Measurements from ENCODE around the gene CARD18. TPM values are rescaled to one million over a fixed set of nuclear protein-coding genes. Genes with fewer than 3 reads are reported as not detected.

Gene CARD18
- polyA plus RNA-seq, 2 of the 4 experiments (the other 2 are of a cell fraction) = not detected

DNA sequence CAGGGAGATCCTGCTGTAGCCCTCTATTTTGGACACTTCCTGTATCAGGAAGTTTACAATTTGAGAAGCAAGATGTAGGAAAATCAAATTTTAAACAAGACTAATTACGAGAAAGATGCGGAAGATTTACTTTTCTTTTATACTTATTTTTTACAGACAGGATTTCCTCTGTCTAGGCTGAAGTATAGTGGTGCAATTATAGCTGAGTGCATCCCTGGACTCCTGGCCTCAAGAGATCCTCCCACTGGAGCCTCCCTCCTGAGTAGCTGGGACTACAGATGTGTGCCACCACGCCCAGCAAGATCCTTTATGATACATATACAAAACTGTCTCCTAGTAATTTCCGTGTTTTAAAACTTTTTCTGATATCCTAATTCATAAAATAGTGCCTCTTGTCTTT is 17.2 kb upstream of the CARD18 start:
- Histone ChIP-seq H3K4me2 (no peak overlapping the region), H3K4me1 (no peaks in the 10 kb centered on the region), H3K27ac (no peak overlapping the region), H3K9me3 (no peaks in the 10 kb centered on the region), H3K4me3 (no peak overlapping the region)
- ChIA-PET POLR2A (no interaction called here), CTCF (no interaction called here)
- DNase-seq (ENCODE audit: low read depth in 1 of 2, low spot score in 1 of 2) (no peak), ATAC-seq (no peak), FAIRE-seq (no peak)
- 43% methylated on average over 4 of the region's 4 CpGs for WGBS (ENCODE audit: missing lambda C conversion rate)
- TF ChIP-seq HOXB5 (CRISPR knock-in tag; IDR thresholded peaks at IDR 0.05) (no peak), JUNB (IDR thresholded peaks at IDR 0.05) (no peak)

DNA sequence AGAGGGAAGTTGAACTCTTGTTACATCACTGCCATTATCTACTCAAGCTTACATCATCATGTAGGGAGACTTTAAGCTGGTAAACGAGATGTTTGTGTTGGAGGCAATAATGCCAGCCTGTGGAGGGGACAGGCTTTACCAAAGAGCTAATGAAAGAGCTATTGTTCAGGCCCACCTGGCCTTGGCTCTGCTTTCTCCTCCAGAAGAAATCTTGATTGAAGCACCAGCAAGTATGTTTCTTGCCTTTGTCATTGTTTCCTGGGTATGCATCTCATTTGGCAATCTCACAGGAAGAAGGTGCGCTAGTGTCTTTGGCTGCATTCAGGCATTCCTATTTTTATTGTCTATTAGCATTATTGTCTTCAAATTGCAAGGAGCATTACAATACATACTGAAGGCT is 16.7 kb upstream of the CARD18 start:
- Histone ChIP-seq H3K9me3 (no peaks in the 10 kb centered on the region), H3K4me1 (no peaks in the 10 kb centered on the region), H3K4me3 (no peak overlapping the region), H3K27ac (no peak overlapping the region), H3K4me2 (no peak overlapping the region)
- no peak for ATAC-seq
- CTCF ChIA-PET = no interaction called here
- POLR2A ChIA-PET = no interaction called here
- no peak for FAIRE-seq
- 33% methylated on average over 2 of the region's 2 CpGs for WGBS (ENCODE audit: missing lambda C conversion rate)
- no peak for DNase-seq (ENCODE audit: low read depth in 1 of 2, low spot score in 1 of 2)
- TF ChIP-seq CBX2 (IDR thresholded peaks at IDR 0.05; ENCODE audit: borderline replicate concordance, low read depth) (no peak), CEBPB (IDR thresholded peaks at IDR 0.05) (no peak), TP53 (CRISPR knock-in tag; IDR thresholded peaks at IDR 0.05) (no peak), MAFK (IDR thresholded peaks at IDR 0.05; ENCODE audit: partially characterized antibody) (no peak), KDM5A (IDR thresholded peaks at IDR 0.05) (no peak), HOXA7 (CRISPR knock-in tag; IDR thresholded peaks at IDR 0.05) (no peak), SREBF2 (IDR thresholded peaks at IDR 0.05) (no peak), FOSB (CRISPR knock-in tag; IDR thresholded peaks at IDR 0.05) (no peak), JUN (IDR thresholded peaks at IDR 0.05) (no peak), MYC (IDR thresholded peaks at IDR 0.05; ENCODE audit: borderline replicate concordance, low read length) (no peak)
- TF ChIP-seq, protein P1, sequence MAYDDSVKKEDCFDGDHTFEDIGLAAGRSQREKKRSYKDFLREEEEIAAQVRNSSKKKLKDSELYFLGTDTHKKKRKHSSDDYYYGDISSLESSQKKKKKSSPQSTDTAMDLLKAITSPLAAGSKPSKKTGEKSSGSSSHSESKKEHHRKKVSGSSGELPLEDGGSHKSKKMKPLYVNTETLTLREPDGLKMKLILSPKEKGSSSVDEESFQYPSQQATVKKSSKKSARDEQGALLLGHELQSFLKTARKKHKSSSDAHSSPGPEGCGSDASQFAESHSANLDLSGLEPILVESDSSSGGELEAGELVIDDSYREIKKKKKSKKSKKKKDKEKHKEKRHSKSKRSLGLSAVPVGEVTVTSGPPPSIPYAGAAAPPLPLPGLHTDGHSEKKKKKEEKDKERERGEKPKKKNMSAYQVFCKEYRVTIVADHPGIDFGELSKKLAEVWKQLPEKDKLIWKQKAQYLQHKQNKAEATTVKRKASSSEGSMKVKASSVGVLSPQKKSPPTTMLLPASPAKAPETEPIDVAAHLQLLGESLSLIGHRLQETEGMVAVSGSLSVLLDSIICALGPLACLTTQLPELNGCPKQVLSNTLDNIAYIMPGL (CRISPR knock-in tag; IDR thresholded peaks at IDR 0.05; ENCODE audit: borderline replicate concordance) = no peak

DNA sequence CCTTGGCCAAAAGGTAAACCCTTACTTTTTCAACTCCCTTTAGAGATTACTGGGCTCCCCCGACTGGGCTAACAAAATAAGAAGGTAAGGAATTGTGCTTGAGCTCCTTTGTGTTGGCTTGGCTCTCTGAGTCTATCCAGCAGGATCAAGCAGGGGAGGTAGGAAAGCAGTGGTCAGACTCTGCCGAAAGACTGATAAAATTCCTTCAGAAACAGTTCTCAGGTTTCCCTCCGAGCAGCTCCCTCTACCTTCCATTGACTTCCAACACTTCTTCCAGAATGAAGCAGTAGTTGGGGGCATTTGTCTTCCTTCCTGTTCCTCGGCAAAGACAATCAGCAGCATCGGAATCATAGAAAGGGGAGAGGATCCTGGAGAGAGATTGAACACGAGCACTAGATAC is 16.1 kb upstream of the CARD18 start:
- Histone ChIP-seq H3K27ac (no peak overlapping the region), H3K4me3 (no peak overlapping the region), H3K9me3 (no peaks in the 10 kb centered on the region), H3K4me2 (no peak overlapping the region), H3K4me1 (no peaks in the 10 kb centered on the region)
- 51% methylated on average over 6 of the region's 6 CpGs for WGBS (ENCODE audit: missing lambda C conversion rate)
- ATAC-seq (no peak), FAIRE-seq (no peak), DNase-seq (ENCODE audit: low read depth in 1 of 2, low spot score in 1 of 2) (no peak)
- TF ChIP-seq JUN (IDR thresholded peaks at IDR 0.05) (no peak), CBX2 (IDR thresholded peaks at IDR 0.05; ENCODE audit: borderline replicate concordance, low read depth) (no peak), HOXA7 (CRISPR knock-in tag; IDR thresholded peaks at IDR 0.05) (no peak), BHLHE40 (IDR thresholded peaks at IDR 0.05; ENCODE audit: low read depth, low read length) (no peak), HOXB13 (CRISPR knock-in tag; IDR thresholded peaks at IDR 0.05; ENCODE audit: low read depth) (no peak)
- TF ChIP-seq, protein P2, sequence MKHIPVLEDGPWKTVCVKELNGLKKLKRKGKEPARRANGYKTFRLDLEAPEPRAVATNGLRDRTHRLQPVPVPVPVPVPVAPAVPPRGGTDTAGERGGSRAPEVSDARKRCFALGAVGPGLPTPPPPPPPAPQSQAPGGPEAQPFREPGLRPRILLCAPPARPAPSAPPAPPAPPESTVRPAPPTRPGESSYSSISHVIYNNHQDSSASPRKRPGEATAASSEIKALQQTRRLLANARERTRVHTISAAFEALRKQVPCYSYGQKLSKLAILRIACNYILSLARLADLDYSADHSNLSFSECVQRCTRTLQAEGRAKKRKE (CRISPR knock-in tag; IDR thresholded peaks at IDR 0.05; ENCODE audit: low read depth) = no peak
- TF ChIP-seq, protein P3, sequence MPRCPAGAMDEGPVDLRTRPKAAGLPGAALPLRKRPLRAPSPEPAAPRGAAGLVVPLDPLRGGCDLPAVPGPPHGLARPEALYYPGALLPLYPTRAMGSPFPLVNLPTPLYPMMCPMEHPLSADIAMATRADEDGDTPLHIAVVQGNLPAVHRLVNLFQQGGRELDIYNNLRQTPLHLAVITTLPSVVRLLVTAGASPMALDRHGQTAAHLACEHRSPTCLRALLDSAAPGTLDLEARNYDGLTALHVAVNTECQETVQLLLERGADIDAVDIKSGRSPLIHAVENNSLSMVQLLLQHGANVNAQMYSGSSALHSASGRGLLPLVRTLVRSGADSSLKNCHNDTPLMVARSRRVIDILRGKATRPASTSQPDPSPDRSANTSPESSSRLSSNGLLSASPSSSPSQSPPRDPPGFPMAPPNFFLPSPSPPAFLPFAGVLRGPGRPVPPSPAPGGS (IDR thresholded peaks at IDR 0.05) = no peak
- POLR2A ChIA-PET = no interaction called here
- CTCF ChIA-PET = no interaction called here

DNA sequence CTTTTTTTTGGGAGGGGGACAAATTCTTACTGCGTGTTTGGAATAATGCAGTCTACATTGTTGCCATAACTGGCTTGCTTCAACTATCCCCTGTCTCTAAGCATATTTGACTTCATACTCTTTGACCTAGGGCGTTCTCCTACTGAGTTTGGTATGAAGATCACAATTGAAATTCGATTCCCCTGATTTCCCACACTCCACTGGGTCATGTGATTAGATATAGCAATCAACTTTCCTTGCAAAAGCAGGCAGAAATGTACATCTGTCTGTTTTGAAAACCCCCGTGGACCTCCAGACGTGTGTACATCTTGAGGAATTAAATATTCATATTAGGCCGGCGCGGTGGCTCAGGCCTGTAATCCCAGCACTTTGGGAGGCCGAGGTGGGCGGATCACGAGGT is 13.8 kb upstream of the CARD18 start:
- POLR2A ChIA-PET = no interaction called here
- FAIRE-seq (no peak), ATAC-seq (no peak)

More for the DNA sequence above, 13.8 kb upstream of the CARD18 start:
- TF ChIP-seq, protein P3 (IDR thresholded peaks at IDR 0.05) = no peak
- TF ChIP-seq HOXB5 (CRISPR knock-in tag; IDR thresholded peaks at IDR 0.05) (no peak), TFCP2L1 (CRISPR knock-in tag; IDR thresholded peaks at IDR 0.05) (no peak), SMC3 (IDR thresholded peaks at IDR 0.05) (no peak), RCOR1 (IDR thresholded peaks at IDR 0.05; ENCODE audit: low read depth, low read length) (no peak), CHD2 (IDR thresholded peaks at IDR 0.05; ENCODE audit: low read length, partially characterized antibody) (no peak), SREBF2 (IDR thresholded peaks at IDR 0.05) (no peak), TP53 (CRISPR knock-in tag; IDR thresholded peaks at IDR 0.05) (no peak)
- TF ChIP-seq, protein P4, sequence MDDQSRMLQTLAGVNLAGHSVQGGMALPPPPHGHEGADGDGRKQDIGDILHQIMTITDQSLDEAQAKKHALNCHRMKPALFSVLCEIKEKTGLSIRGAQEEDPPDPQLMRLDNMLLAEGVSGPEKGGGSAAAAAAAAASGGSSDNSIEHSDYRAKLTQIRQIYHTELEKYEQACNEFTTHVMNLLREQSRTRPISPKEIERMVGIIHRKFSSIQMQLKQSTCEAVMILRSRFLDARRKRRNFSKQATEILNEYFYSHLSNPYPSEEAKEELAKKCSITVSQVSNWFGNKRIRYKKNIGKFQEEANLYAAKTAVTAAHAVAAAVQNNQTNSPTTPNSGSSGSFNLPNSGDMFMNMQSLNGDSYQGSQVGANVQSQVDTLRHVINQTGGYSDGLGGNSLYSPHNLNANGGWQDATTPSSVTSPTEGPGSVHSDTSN (IDR thresholded peaks at IDR 0.05) = no peak
- Histone ChIP-seq H3K27ac (no peak overlapping the region), H3K4me2 (no peak overlapping the region), H3K4me1 (no peaks in the 10 kb centered on the region), H3K4me3 (no peak overlapping the region), H3K9me3 (no peaks in the 10 kb centered on the region)
- CTCF ChIA-PET = no interaction called here
- no peak for DNase-seq (ENCODE audit: low read depth in 1 of 2, low spot score in 1 of 2)
- WGBS (ENCODE audit: missing lambda C conversion rate) = 59% methylated on average over 11 of the region's 11 CpGs

Measured in A549 (cell line).